ENCODE data around the gene CCL1. TPM values are rescaled to one million over a fixed set of nuclear protein-coding genes. Genes with fewer than 3 reads are reported as not detected.

Gene CCL1
- total and polyA plus RNA-seq, 2 experiments from 2014 or later: not detected

DNA sequence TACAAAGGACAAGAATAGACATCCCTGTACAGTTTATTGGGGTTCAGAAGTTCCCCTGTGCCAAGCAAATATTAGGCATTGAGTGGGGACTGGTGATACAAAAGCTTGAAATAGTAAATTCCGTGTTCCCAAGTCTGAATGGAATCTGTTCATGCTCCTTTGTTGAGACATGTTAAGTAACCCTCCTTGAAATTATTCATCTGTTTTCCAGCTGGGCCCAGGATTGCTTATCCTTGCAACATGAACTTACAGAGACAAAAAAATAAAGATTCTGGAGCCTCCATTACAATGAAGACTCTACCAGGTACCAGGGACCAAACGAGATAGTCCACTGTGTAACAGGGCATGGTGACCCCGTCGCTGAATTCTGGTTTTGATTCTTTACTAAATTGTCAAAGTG is 49.9 kb downstream of the CCL1 start (continued):
- TF ChIP-seq, protein P1, sequence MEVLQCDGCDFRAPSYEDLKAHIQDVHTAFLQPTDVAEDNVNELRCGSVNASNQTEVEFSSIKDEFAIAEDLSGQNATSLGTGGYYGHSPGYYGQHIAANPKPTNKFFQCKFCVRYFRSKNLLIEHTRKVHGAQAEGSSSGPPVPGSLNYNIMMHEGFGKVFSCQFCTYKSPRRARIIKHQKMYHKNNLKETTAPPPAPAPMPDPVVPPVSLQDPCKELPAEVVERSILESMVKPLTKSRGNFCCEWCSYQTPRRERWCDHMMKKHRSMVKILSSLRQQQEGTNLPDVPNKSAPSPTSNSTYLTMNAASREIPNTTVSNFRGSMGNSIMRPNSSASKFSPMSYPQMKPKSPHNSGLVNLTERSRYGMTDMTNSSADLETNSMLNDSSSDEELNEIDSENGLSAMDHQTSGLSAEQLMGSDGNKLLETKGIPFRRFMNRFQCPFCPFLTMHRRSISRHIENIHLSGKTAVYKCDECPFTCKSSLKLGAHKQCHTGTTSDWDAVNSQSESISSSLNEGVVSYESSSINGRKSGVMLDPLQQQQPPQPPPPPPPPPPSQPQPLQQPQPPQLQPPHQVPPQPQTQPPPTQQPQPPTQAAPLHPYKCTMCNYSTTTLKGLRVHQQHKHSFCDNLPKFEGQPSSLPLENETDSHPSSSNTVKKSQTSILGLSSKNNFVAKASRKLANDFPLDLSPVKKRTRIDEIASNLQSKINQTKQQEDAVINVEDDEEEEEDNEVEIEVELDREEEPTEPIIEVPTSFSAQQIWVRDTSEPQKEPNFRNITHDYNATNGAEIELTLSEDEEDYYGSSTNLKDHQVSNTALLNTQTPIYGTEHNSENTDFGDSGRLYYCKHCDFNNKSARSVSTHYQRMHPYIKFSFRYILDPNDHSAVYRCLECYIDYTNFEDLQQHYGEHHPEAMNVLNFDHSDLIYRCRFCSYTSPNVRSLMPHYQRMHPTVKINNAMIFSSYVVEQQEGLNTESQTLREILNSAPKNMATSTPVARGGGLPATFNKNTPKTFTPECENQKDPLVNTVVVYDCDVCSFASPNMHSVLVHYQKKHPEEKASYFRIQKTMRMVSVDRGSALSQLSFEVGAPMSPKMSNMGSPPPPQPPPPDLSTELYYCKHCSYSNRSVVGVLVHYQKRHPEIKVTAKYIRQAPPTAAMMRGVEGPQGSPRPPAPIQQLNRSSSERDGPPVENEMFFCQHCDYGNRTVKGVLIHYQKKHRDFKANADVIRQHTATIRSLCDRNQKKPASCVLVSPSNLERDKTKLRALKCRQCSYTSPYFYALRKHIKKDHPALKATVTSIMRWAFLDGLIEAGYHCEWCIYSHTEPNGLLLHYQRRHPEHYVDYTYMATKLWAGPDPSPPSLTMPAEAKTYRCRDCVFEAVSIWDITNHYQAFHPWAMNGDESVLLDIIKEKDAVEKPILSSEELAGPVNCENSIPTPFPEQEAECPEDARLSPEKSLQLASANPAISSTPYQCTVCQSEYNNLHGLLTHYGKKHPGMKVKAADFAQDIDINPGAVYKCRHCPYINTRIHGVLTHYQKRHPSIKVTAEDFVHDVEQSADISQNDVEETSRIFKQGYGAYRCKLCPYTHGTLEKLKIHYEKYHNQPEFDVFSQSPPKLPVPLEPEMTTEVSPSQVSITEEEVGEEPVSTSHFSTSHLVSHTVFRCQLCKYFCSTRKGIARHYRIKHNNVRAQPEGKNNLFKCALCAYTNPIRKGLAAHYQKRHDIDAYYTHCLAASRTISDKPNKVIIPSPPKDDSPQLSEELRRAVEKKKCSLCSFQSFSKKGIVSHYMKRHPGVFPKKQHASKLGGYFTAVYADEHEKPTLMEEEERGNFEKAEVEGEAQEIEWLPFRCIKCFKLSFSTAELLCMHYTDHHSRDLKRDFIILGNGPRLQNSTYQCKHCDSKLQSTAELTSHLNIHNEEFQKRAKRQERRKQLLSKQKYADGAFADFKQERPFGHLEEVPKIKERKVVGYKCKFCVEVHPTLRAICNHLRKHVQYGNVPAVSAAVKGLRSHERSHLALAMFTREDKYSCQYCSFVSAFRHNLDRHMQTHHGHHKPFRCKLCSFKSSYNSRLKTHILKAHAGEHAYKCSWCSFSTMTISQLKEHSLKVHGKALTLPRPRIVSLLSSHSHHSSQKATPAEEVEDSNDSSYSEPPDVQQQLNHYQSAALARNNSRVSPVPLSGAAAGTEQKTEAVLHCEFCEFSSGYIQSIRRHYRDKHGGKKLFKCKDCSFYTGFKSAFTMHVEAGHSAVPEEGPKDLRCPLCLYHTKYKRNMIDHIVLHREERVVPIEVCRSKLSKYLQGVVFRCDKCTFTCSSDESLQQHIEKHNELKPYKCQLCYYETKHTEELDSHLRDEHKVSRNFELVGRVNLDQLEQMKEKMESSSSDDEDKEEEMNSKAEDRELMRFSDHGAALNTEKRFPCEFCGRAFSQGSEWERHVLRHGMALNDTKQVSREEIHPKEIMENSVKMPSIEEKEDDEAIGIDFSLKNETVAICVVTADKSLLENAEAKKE (CRISPR knock-in tag; IDR thresholded peaks at IDR 0.05): no peak
- TF ChIP-seq EZH2 (IDR thresholded peaks at IDR 0.05; ENCODE audit: low read depth, unreplicated experiment): no peak
- TF ChIP-seq ZNF114 (CRISPR knock-in tag; IDR thresholded peaks at IDR 0.05): no peak
- no peak for TF ChIP-seq CREB1 (CRISPR knock-in tag; IDR thresholded peaks at IDR 0.05; ENCODE audit: low read depth)
- TF ChIP-seq, protein P2, sequence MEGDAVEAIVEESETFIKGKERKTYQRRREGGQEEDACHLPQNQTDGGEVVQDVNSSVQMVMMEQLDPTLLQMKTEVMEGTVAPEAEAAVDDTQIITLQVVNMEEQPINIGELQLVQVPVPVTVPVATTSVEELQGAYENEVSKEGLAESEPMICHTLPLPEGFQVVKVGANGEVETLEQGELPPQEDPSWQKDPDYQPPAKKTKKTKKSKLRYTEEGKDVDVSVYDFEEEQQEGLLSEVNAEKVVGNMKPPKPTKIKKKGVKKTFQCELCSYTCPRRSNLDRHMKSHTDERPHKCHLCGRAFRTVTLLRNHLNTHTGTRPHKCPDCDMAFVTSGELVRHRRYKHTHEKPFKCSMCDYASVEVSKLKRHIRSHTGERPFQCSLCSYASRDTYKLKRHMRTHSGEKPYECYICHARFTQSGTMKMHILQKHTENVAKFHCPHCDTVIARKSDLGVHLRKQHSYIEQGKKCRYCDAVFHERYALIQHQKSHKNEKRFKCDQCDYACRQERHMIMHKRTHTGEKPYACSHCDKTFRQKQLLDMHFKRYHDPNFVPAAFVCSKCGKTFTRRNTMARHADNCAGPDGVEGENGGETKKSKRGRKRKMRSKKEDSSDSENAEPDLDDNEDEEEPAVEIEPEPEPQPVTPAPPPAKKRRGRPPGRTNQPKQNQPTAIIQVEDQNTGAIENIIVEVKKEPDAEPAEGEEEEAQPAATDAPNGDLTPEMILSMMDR (conservative IDR thresholded peaks at IDR 0.05; ENCODE audit: low read depth in 2 of 2): no peak
- TF ChIP-seq ZNF331 (CRISPR knock-in tag; IDR thresholded peaks at IDR 0.05; ENCODE audit: low read depth): no peak

DNA sequence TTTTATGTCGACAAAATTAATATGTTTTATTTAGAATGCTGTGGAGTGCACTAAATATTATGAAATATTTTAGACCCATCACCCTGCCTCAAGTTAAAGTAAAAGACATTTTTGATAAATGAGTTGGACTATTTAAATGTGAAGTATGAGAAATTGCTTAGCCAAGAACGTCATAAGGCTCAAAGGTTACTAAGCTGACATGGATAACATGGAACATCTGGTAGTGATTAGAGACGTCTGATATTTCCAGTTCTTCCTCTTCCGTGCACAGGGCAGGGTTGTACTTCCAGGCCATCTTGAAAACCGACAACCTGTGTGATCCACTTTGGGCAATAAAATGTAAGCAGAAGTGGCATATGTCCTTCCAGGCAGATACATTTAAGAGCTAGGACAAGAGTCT is 51.0 kb downstream of the CCL1 start:
- H3K36me3 ChIP-seq (ENCODE audit: insufficient read depth): no peaks in the 10 kb centered on the region
- Mint-ChIP-seq H3K9me3 (no peaks in the 10 kb centered on the region), H3K36me3 (ENCODE audit: low read depth) (no peaks in the 10 kb centered on the region), H3K27me3 (ENCODE audit: insufficient read depth, low read depth, poor library complexity) (no peaks in the 10 kb centered on the region), H3K4me1 (no peaks in the 10 kb centered on the region), H3K4me3 (no peak overlapping the region), H3K27ac (no peak overlapping the region)
- no peaks in the 10 kb centered on the region for H3K27me3 ChIP-seq (ENCODE audit: insufficient read depth)
- H3K4me2 ChIP-seq: no peak overlapping the region
- no peak overlapping the region for H3K4me3 ChIP-seq
- no peaks in the 10 kb centered on the region for H3K79me2 ChIP-seq (replicated peaks; ENCODE audit: insufficient read depth)
- ATAC-seq: no peak
- H3K27ac ChIP-seq (ENCODE audit: low read depth): no peak overlapping the region
- TF ChIP-seq EZH2 (IDR thresholded peaks at IDR 0.05; ENCODE audit: low read depth, unreplicated experiment): no peak
- no peaks in the 10 kb centered on the region for H3F3A ChIP-seq (replicated peaks; ENCODE audit: low read depth)
- no peaks in the 10 kb centered on the region for H4K20me1 ChIP-seq (replicated peaks; ENCODE audit: insufficient read depth)
- H3K4me1 ChIP-seq (ENCODE audit: insufficient read depth): no peaks in the 10 kb centered on the region
- H2AFZ ChIP-seq: no peak overlapping the region
- DNase-seq (ENCODE audit: low spot score): no peak
- no peaks in the 10 kb centered on the region for H3K9me2 ChIP-seq (ENCODE audit: insufficient read depth)
